ENCODE measurements around the gene IGLL1. TPM values are rescaled to one million over a fixed set of nuclear protein-coding genes. Genes with fewer than 3 reads are reported as not detected.
"Not testable (repeated sequence)": the region's sequence is repeated elsewhere in the genome, so short reads cannot be mapped to it uniquely, and the experiment has no call there.

The IGLL1 gene
- total and polyA plus RNA-seq, 7 donors, result not detected

DNA sequence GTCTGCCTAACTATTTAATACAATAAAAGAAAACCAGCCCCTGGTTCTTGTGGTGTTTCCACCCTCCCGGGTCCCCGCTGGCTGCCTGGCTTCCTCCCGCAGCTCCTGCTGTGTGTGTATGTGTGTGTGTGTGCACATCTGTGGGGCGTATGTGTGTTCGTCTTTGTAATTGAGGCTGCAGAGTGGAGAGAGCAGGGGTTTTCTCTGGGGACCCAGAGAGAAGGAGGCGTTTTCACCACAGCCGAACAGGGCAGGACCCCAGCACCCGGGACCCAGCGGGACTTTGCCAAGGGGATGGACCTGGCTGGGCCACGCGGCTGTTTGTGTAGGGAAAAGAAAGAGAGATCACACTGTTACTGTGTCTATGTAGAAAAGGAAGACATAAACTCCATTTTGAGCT is 42.7 kb downstream of the IGLL1 start:
- 62 to 74% (median 73%) methylated on average over 11 of the region's 11 CpGs for WGBS, 3 donors
- no peak for ATAC-seq
- no peaks in the 10 kb centered on the region for H3K9me3 ChIP-seq
- no peaks in the 10 kb centered on the region for H3K4me1 ChIP-seq
- H3K27ac ChIP-seq, result no peak overlapping the region
- H3K36me3 ChIP-seq (ENCODE audit: insufficient read depth in 1 of 2, low read depth in 1 of 2), result no peaks in the 10 kb centered on the region
- H3K27me3 ChIP-seq (ENCODE audit: insufficient read depth in 3 of 3, low read length in 2 of 3), result peaks cover 0 to 2% (median 0%) of the 10 kb centered on the region in 3 donors
- TF ChIP-seq CTCF (IDR thresholded peaks at IDR 0.05), result no peak
- no peak overlapping the region for H3K4me3 ChIP-seq
- peak in 1 of 2 donors; percentile 27 for DNase-seq
- intact Hi-C loops (cut with DNase I), result no loop called here

DNA sequence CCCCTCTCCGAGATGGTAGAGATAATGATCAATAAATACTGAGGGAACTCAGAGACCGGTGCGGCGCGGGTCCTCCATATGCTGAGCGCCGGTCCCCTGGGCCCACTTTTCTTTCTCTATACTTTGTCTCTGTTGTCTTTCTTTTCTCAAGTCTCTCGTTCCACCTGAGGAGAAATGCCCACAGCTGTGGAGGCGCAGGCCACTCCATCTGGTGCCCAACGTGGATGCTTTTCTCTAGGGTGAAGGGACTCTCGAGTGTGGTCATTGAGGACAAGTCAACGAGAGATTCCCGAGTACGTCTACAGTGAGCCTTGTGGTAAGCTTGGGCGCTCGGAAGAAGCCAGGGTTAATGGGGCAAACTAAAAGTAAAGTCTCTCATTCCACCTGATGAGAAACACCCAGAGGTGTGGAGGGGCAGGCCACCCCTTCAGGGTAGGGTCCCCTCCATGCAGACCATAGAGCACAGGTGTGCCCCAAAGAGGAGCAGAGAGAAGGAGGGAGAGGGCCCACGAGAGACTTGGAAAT is 43.2 kb downstream of the IGLL1 start:
- TF ChIP-seq CTCF (IDR thresholded peaks at IDR 0.05), result no peak

DNA sequence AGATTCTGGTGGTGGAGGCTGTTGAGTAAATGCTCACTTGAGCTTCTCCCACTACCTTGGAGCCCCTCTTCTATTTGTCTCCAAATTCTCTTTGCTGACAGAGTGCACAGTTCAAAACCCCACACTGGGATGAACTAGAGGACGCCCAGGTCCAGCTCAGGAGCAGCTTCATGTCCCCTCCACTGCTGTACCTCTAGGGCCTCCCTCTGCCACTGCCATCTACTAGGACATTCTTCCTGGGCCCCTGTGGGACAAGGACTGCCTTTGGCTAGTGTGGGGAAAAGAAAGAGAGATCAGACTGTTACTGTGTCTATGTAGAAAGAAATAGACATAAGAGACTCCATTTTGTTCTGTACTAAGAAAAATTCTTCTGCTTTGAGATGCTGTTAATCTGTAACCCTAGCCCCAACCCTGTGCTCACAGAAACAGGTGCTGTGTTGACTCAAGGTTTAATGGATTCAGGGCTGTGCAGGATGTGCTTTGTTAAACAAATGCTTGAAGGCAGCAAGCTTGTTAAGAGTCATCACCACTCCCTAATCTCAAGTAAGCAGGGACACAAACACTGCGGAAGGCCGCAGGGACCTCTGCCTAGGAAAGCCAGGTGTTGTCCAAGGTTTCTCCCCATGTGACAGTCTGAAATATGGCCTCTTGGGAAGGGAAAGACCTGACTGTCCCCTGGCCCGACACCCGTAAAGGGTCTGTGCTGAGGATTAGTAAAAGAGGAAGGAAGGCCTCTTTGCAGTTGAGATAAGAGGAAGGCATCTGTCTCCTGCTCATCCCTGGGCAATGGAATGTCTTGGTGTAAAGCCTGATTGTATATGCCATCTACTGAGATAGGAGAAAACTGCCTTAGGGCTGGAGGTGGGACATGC is 44.1 kb downstream of the IGLL1 start:
- intact Hi-C loops (cut with DNase I); H3K4me3 ChIP-seq: not testable (repeated sequence)

More for the DNA sequence above, 43.2 kb downstream of the IGLL1 start:
- no peak for DNase-seq
- 83 to 87% (median 86%) methylated on average over 17 of the region's 17 CpGs for WGBS, 3 donors
- intact Hi-C loops (cut with DNase I), result no loop called here
- no peaks in the 10 kb centered on the region for H3K4me1 ChIP-seq
- H3K4me3 ChIP-seq, result no peak overlapping the region
- no peak overlapping the region for H3K27ac ChIP-seq
- peaks cover 0 to 2% (median 0%) of the 10 kb centered on the region in 3 donors for H3K27me3 ChIP-seq (ENCODE audit: insufficient read depth in 3 of 3, low read length in 2 of 3)
- H3K9me3 ChIP-seq, result no peaks in the 10 kb centered on the region
- no peaks in the 10 kb centered on the region for H3K36me3 ChIP-seq (ENCODE audit: insufficient read depth in 1 of 2, low read depth in 1 of 2)
- no peak for ATAC-seq

DNA sequence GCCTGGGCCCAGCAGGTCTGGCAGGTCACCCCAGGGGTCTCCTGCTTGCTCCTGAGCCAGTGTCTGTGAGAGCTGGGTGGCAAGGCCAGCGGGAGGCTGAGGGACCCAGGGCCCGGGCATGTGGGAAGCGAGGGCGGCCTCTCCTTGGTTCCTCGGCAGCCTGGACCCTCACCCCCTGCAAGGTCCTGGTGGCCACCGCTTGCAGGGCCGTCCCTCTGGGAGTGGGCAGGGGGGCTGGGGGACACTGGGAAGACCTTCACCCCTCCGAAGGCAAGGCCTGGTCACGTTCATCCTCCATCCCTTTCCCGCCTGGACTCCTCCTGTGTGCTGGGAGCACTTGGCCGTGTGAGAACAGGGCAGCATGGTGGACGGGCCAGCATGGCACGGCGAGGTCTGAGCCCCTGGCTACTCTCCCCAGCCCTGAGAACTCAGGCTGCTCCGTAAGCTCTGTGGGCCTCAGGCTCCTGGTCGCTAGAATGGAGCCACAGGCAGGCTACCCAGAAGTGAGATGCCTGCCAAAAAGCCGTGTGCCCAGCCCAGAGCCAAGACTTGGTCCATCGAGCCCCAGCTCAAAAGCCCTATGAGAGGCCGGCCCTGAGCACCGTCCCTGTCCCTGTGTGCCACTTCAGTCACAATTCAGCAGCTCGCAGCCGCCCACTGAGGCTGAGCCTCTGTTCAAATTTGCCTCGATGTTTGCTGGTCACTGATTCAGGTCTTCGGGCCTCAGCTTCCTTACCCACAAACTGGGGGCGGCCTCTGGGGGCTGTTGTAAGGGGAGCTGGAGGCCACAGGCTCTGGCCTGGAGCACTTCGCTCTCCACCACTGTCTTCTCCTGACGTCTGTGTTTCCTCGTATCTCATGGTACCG is 45.0 kb downstream of the IGLL1 start:
- DNase-seq (peak in 1 of 2 donors; percentile 44), ATAC-seq (no peak)
- H3K9me3 ChIP-seq, result no peaks in the 10 kb centered on the region
- no peak overlapping the region for H3K27ac ChIP-seq
- intact Hi-C loops (cut with DNase I), result no loop called here
- no peaks in the 10 kb centered on the region for H3K36me3 ChIP-seq (ENCODE audit: insufficient read depth in 1 of 2, low read depth in 1 of 2)
- peaks cover 0 to 2% (median 0%) of the 10 kb centered on the region in 3 donors for H3K27me3 ChIP-seq (ENCODE audit: insufficient read depth in 3 of 3, low read length in 2 of 3)
- TF ChIP-seq CTCF (IDR thresholded peaks at IDR 0.05), result no peak
- 87 to 92% (median 92%) methylated on average over 28 to 29 of the region's 29 CpGs for WGBS, 3 donors
- no peaks in the 10 kb centered on the region for H3K4me1 ChIP-seq
- H3K4me3 ChIP-seq, result no peak overlapping the region

More for the DNA sequence above, 44.1 kb downstream of the IGLL1 start:
- not testable (repeated sequence) for H3K4me1 ChIP-seq; H3K9me3 ChIP-seq; H3K27me3 ChIP-seq (ENCODE audit: insufficient read depth in 3 of 3, low read length in 2 of 3); ATAC-seq; H3K36me3 ChIP-seq (ENCODE audit: insufficient read depth in 1 of 2, low read depth in 1 of 2); H3K27ac ChIP-seq
- peak in 1 of 2 donors; percentile 17 for DNase-seq
- 70 to 90% (median 90%) methylated on average over 5 of the region's 5 CpGs for WGBS, 3 donors

Measured in psoas muscle (tissue), 8 donors.